Ovary (tissue), 3 donors: ENCODE measurements around the gene EPHA2.

Experiments
- CTCF ChIP-seq, 3 donors: fragments of 450-650 bp in 2 of 3; fragments of 200-600 bp in 1 of 3; IDR thresholded peaks; one replicate each; pipeline versions ENCODE4 v1.5.1 to v1.8.0; 2016 to 2022; ENCODE audit warnings: antibody characterized with exemption in 3 of 3, mild to moderate bottlenecking in 1 of 3
- POLR2A ChIP-seq: fragments of 450-650 bp; IDR thresholded peaks from one replicate; pipeline ENCODE4 v1.6.1; 2017; ENCODE audit warnings: antibody characterized with exemption, mild to moderate bottlenecking, moderate library complexity
- donor health status: DM: no; HTN: no; CAD: no.

GRCh38 chr1:16151995-16152384 is 3.9 kb downstream of the EPHA2 start:
- no peak for TF ChIP-seq CTCF (IDR thresholded peaks at IDR 0.05)
- TF ChIP-seq POLR2A: no peak
